Upper lobe of left lung (tissue), 6 donors: Measurements from ENCODE around the gene IL9. TPM values are rescaled to one million over a fixed set of nuclear protein-coding genes. Genes with fewer than 3 reads are reported as not detected.

ENCODE experiments used
- ATAC-seq, 2 donors: fragments of 200-7000 bp; cut with Tn5 transposase; one replicate each; pipeline ENCODE4 v1.9.1; 2022; ENCODE audit warnings: mild to moderate bottlenecking in 2 of 2, moderate library complexity in 2 of 2; ENCODE audit not compliant: low FRiP score in 2 of 2
- DNase-seq, 2 donors: peaks; one replicate each; pipeline ENCODE4 v3.0.0-alpha.2; 2019 to 2020
- H3K27ac ChIP-seq, 4 donors: fragments of 200-600 bp; sonication (generic); one replicate each; pipeline ENCODE4 v1.5.1; 2016 to 2019
- H3K27me3 ChIP-seq, 4 donors: fragments of 200-600 bp; sonication (generic); one replicate each; pipeline ENCODE4 v1.5.1; 2017 to 2019
- H3K36me3 ChIP-seq, 4 donors: fragments of 200-600 bp; sonication (generic); one replicate each; pipeline ENCODE4 v1.5.1; 2016 to 2019
- H3K4me1 ChIP-seq, 4 donors: fragments of 200-600 bp; sonication (generic); one replicate each; pipeline ENCODE4 v1.5.1; 2018 to 2019
- H3K4me3 ChIP-seq, 4 donors: fragments of 200-600 bp; sonication (generic); one replicate each; pipeline ENCODE4 v1.5.1; 2017 to 2019; ENCODE audit warnings: mild to moderate bottlenecking in 2 of 4, moderate library complexity in 1 of 4
- H3K9me3 ChIP-seq, 4 donors: fragments of 200-600 bp; sonication (generic); one replicate each; pipeline ENCODE4 v1.5.1; 2018 to 2019
- EP300 ChIP-seq, 4 donors: sonication (generic); formaldehyde crosslinking; IDR thresholded peaks; one replicate each; pipeline ENCODE4 v1.5.1; 2017; ENCODE audit warnings: antibody characterized with exemption in 4 of 4, control low read depth in 2 of 4
- POLR2A ChIP-seq, 4 donors: fragments of 450-650 bp; IDR thresholded peaks; one replicate each; pipeline ENCODE4 v1.5.1; 2016 to 2017; ENCODE audit warnings: antibody characterized with exemption in 4 of 4, mild to moderate bottlenecking in 2 of 4
- POLR2AphosphoS5 ChIP-seq, 2 donors: sonication (generic); formaldehyde crosslinking; IDR thresholded peaks; one replicate each; pipeline ENCODE4 v1.5.1; 2017; ENCODE audit warnings: antibody characterized with exemption in 2 of 2
- WGBS, 2 donors: methylation state at CpG; one replicate each; pipeline ENCODE4 v1.1.5; 2017 to 2018; 5-methylcytosine and 5-hydroxymethylcytosine counted together
- total RNA-seq, 6 donors: library from RNA; depleted of rRNA in 4 of 6; stranded (reverse); fragments of >200 nt in 4 of 6; gene quantifications; one replicate each; pipeline versions ENCODE4 v1.1.0 to v1.2.1, GENCODE V29; 2016 to 2021
- TF ChIP-seq, protein P1 (sequence below), 6 experiments: fragments of 450-650 bp in 4 of 6; fragments of 200-600 bp in 2 of 6; sonication (generic) in 2 of 6; IDR thresholded peaks; one replicate each; pipeline ENCODE4 v1.5.1; 2016 to 2019; ENCODE audit warnings: antibody characterized with exemption in 6 of 6
- donor health status: DM: no; HTN: no; CAD: no; lungs with moderate emphysema.
- donor health status: DM: no; HTN: yes; CAD: no; lungs with severe emphysema.

Gene IL9
- total RNA-seq, 6 donors from 2014 or later = not detected

DNA sequence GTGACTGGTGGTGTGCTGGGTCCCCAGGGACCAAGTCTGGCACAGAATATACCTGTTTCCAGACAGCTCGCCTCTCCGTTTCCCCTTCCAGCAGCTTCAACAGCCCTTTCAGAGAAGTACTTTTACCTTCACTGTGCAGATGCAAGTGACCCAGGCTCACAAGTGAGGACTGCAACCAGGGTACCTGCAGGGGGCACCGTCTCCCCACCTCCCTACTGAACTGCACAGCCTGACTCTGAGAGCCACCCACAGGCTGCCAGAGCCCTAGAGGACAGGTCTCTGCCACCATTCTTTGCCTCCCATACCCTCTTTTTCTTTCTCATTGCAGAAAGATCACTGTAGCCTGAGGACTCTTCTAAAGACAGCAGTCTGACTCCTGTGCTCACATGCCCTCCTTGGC is 15.4 kb downstream of the IL9 start:
- Histone ChIP-seq H3K9me3 (no peaks in the 10 kb centered on the region), H3K27ac (no peak overlapping the region), H3K27me3 (no peaks in the 10 kb centered on the region), H3K36me3 (no peaks in the 10 kb centered on the region), H3K4me3 (no peak overlapping the region), H3K4me1 (peaks cover 0 to 6% (median 0%) of the 10 kb centered on the region in 4 donors)
- TF ChIP-seq POLR2AphosphoS5 (IDR thresholded peaks at IDR 0.05) (no peak), POLR2A (IDR thresholded peaks at IDR 0.05) (no peak), EP300 (IDR thresholded peaks at IDR 0.05) (no peak)
- TF ChIP-seq, protein P1, sequence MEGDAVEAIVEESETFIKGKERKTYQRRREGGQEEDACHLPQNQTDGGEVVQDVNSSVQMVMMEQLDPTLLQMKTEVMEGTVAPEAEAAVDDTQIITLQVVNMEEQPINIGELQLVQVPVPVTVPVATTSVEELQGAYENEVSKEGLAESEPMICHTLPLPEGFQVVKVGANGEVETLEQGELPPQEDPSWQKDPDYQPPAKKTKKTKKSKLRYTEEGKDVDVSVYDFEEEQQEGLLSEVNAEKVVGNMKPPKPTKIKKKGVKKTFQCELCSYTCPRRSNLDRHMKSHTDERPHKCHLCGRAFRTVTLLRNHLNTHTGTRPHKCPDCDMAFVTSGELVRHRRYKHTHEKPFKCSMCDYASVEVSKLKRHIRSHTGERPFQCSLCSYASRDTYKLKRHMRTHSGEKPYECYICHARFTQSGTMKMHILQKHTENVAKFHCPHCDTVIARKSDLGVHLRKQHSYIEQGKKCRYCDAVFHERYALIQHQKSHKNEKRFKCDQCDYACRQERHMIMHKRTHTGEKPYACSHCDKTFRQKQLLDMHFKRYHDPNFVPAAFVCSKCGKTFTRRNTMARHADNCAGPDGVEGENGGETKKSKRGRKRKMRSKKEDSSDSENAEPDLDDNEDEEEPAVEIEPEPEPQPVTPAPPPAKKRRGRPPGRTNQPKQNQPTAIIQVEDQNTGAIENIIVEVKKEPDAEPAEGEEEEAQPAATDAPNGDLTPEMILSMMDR (IDR thresholded peaks at IDR 0.05) = no peak
- 74 to 77% methylated on average over 3 of the region's 3 CpGs for WGBS, 2 donors
- ATAC-seq (no peak), DNase-seq (no peak)

DNA sequence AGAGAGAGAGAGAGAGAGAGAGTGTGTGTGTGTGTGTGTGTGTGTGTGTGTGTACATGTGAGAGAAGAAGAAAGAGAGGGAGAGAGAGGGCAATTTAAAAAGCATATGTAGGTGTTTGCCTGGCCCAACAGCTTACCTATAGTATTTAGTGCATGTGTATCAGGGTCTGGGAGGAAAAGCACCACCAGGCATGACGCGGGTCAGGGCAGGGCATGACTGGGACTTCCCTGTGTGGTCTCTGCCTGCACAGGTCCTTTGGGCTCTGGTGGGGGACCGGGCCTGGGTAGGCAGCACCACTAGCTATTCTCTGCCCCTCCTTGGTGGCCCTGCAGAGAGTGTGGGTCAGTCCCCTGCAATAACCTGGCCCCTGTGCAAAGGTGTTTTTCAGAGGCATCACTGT is 16.1 kb downstream of the IL9 start:
- H3K9me3 ChIP-seq = no peaks in the 10 kb centered on the region
- no peak for TF ChIP-seq EP300 (IDR thresholded peaks at IDR 0.05)
- TF ChIP-seq, protein P1 (IDR thresholded peaks at IDR 0.05) = no peak
- TF ChIP-seq POLR2AphosphoS5 (IDR thresholded peaks at IDR 0.05) = no peak
- no peak for TF ChIP-seq POLR2A (IDR thresholded peaks at IDR 0.05)
- no peak overlapping the region for H3K4me3 ChIP-seq
- H3K27me3 ChIP-seq = no peaks in the 10 kb centered on the region
- no peak overlapping the region for H3K27ac ChIP-seq
- no peaks in the 10 kb centered on the region for H3K36me3 ChIP-seq
- WGBS, 2 donors = 81 to 100% methylated on average over 3 of the region's 3 CpGs
- no peak for DNase-seq
- ATAC-seq = no peak
- H3K4me1 ChIP-seq = peaks cover 0 to 6% (median 0%) of the 10 kb centered on the region in 4 donors

DNA sequence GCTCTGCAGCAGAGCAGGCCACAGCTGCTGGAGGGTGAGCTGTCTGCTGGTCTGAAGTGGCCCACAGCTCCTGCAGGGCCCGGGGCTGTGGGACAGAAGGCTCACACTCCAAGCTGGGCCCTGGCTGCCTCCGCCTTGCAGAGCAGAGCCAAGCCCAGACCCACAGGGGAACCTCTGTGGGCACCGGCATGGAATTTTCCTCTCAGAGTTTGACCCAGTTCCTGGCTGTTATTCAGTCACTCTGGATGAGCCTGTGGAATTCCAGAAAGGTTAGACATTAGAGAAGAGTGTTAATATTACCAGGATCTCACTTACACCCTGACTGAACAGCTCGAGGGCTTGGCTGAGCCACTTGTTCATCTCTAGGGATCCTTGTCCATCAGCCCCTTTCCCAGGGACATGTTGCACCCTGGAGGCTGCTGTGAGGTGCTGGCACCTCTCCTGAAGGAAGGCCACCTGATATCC is 17.5 kb downstream of the IL9 start:
- Histone ChIP-seq H3K27me3 (no peaks in the 10 kb centered on the region), H3K27ac (no peak overlapping the region), H3K4me1 (peaks cover 0 to 6% (median 0%) of the 10 kb centered on the region in 4 donors), H3K9me3 (no peaks in the 10 kb centered on the region), H3K4me3 (no peak overlapping the region), H3K36me3 (no peaks in the 10 kb centered on the region)
- DNase-seq = peak in 1 of 2 donors; percentile 36
- 40 to 64% methylated on average over 1 to 4 of the region's 4 CpGs for WGBS, 2 donors
- no peak for TF ChIP-seq EP300 (IDR thresholded peaks at IDR 0.05)
- TF ChIP-seq, protein P1 (IDR thresholded peaks at IDR 0.05) = no peak
- TF ChIP-seq POLR2AphosphoS5 (IDR thresholded peaks at IDR 0.05) = no peak
- TF ChIP-seq POLR2A (IDR thresholded peaks at IDR 0.05) = no peak
- no peak for ATAC-seq

DNA sequence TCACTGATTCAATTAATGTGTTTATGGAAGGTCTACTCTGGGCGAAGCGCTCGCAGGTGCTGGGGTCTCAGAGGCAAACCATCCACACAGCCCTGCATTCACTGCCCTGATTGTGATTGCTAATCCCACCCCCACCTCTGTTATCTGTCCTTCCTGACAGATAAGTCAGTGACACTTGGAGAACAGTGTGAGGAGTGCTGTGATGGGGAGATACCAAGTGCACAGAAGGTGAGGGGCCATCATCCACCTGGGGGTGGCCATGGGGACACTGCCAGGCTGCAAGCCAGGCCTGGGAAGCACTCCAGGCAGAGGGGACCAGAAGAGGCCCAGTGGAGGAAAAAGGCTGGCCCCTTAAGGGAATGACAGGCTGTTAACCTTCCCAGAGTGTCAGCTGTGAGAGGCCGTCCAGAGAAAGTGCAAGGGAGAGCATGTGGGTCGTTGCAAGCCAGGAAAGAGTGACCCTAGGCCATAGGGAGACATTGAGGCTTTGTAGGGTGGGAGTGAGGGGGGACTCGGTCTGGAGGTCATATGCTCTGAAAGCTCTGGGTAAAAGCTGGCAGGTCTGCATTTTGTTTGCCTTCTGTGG is 18.0 kb downstream of the IL9 start:
- DNase-seq = no peak
- Histone ChIP-seq H3K36me3 (no peaks in the 10 kb centered on the region), H3K27me3 (no peaks in the 10 kb centered on the region), H3K4me1 (peaks cover 0 to 6% (median 0%) of the 10 kb centered on the region in 4 donors), H3K9me3 (no peaks in the 10 kb centered on the region), H3K4me3 (no peak overlapping the region), H3K27ac (no peak overlapping the region)
- no peak for ATAC-seq
- 49 to 69% methylated on average over 6 of the region's 6 CpGs for WGBS, 2 donors
- TF ChIP-seq POLR2AphosphoS5 (IDR thresholded peaks at IDR 0.05) (no peak), POLR2A (IDR thresholded peaks at IDR 0.05) (no peak), EP300 (IDR thresholded peaks at IDR 0.05) (no peak)
- TF ChIP-seq, protein P1 (IDR thresholded peaks at IDR 0.05) = no peak

DNA sequence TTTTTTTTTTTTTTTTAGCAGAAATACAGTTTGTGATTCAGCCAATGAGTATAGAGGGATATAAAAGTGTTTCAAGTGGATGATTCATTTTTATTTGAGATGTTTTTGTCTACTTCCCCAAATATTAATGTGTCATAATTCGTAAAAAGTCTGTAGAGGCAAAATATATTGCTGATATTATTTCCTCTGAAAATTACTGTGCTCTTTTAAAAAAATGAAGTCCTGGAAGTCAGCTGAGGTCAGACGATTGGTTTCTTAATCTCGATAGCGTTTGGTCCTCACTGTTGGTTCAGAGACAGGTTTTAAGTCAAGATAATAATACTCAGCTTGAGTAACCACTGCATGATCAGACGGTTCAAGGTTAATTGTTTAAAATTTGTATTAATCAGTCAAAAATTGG is 19.5 kb downstream of the IL9 start:
- H3K9me3 ChIP-seq = no peaks in the 10 kb centered on the region
- peaks cover 0 to 5% (median 0%) of the 10 kb centered on the region in 4 donors for H3K4me1 ChIP-seq
- 58 to 64% methylated on average over 5 of the region's 5 CpGs for WGBS, 2 donors
- H3K27me3 ChIP-seq = no peaks in the 10 kb centered on the region
- DNase-seq (no peak), ATAC-seq (no peak)
- no peak overlapping the region for H3K4me3 ChIP-seq
- no peaks in the 10 kb centered on the region for H3K36me3 ChIP-seq
- H3K27ac ChIP-seq = no peak overlapping the region
- TF ChIP-seq, protein P1 (IDR thresholded peaks at IDR 0.05) = no peak
- TF ChIP-seq POLR2A (IDR thresholded peaks at IDR 0.05) (no peak), EP300 (IDR thresholded peaks at IDR 0.05) (no peak), POLR2AphosphoS5 (IDR thresholded peaks at IDR 0.05) (no peak)
